LNCaP clone FGC (cell line): ENCODE results near the gene NPAT.
"Not testable (repeated sequence)": the region's sequence is repeated elsewhere in the genome, so short reads cannot be mapped to it uniquely, and the experiment has no call there.

ENCODE experiments used
- DNase-seq: peaks from one replicate; pipeline ENCODE4 v3.0.0-alpha.2; 2011; ENCODE audit warnings: low read depth
- H3K4me3 ChIP-seq: 2 replicates; pipeline ENCODE4 v1.5.1; 2011; ENCODE audit warnings: mild to moderate bottlenecking, low read depth, low read length, control low read depth
- TF ChIP-seq, protein P1 (sequence below): IDR thresholded peaks from 2 replicates; pipeline ENCODE4 v1.5.1; 2012; ENCODE audit warnings: mild to moderate bottlenecking; ENCODE audit not compliant: control insufficient read depth, insufficient read depth; ENCODE audit errors: extremely low read depth

The NPAT gene

DNA sequence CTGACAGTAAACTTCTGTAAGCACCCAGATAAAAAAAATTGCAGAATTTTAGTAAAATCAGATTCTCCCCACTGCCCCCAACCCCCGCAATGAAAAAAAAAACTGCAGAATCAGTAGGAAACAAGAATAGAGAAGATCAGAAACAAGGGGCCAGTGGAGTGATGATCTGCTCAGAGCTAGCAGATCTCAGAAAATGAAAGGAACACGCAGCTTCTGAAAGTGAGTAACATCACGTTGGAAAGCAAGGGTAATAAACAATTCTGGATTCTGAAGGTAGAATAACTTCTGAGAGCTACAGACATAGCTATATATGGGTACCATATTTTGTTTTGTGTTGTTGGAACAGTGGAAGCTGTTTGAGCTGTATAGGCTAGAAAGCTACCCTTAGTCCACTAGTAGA is 77.8 kb downstream of the NPAT start:
- no peak for DNase-seq
- TF ChIP-seq, protein P1, sequence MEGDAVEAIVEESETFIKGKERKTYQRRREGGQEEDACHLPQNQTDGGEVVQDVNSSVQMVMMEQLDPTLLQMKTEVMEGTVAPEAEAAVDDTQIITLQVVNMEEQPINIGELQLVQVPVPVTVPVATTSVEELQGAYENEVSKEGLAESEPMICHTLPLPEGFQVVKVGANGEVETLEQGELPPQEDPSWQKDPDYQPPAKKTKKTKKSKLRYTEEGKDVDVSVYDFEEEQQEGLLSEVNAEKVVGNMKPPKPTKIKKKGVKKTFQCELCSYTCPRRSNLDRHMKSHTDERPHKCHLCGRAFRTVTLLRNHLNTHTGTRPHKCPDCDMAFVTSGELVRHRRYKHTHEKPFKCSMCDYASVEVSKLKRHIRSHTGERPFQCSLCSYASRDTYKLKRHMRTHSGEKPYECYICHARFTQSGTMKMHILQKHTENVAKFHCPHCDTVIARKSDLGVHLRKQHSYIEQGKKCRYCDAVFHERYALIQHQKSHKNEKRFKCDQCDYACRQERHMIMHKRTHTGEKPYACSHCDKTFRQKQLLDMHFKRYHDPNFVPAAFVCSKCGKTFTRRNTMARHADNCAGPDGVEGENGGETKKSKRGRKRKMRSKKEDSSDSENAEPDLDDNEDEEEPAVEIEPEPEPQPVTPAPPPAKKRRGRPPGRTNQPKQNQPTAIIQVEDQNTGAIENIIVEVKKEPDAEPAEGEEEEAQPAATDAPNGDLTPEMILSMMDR: no peak
- no peak overlapping the region for H3K4me3 ChIP-seq

DNA sequence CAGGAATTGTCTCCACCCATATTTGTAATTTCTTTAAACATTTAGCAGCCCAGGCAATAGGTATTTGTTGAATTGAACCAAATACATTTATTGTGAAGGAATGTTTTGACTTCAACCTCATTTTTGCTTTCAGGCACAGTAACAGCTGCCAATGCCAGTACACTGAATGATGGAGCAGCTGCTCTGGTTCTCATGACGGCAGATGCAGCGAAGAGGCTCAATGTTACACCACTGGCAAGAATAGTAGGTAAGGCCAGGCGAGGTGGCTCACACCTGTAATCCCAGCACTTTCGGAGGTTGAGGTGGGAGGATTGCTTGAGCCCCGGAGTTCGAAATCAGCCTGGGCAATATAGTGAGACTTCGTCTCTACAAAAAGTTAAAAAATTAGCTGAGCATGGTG is 80.1 kb downstream of the NPAT start:
- no peak for DNase-seq

DNA sequence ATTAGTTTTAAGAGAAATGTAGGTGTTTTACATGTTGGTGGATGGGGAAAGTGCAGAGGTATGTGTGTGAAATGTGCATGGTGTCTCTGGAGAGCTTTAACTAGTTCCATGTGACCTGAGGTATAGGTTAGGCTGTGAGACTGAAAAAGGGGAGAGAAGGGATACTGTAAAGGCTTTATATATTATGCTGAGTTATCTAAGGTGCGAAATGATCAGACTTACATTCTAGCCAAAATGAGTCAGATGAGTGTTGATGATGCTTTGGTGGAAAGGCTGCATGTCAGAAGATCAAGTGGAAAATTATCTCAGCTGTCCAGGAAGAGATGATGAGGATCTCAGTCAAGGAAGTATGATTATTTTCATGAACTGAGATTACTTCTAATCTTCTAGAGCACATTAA is 85.2 kb downstream of the NPAT start:
- no peak for DNase-seq
- TF ChIP-seq, protein P1: no peak
- no peak overlapping the region for H3K4me3 ChIP-seq

More for the DNA sequence above, 80.1 kb downstream of the NPAT start:
- TF ChIP-seq, protein P1: no peak
- H3K4me3 ChIP-seq: no peak overlapping the region

DNA sequence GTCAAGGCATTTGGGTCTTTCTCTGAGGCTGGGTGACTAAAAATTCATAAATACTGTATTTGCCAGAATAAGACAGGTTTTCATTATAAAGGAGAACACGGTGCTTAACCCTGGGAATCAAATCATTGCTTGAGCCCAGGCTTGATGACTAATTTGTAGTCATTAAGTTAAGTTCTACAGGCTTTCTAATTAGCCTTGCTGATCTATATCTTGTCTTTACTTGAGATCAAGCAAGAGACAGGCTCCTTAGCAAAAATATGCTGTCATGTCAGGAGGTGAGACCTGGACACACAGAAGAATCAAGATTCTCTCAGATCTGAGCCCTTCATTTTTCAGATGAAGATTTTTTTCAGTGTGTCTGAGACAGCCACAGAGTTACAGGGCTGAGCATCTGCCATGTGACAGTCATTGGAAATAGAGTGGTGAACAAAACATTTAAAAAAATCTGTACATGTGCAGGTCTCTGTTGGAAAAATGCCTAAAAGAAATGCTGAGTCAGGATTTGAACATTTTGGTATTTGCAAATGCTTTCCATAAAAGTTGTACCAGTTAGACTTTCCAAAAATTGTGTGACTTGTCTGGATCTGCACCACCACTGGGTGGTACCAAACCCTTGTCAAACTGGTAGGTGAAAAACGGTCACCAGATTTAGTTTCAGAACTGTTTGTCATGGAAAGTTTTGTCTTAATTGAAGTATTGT is 86.4 kb downstream of the NPAT start:
- TF ChIP-seq, protein P1: peak; percentile 63
- peak; percentile 61 for DNase-seq
- H3K4me3 ChIP-seq: no peak overlapping the region

DNA sequence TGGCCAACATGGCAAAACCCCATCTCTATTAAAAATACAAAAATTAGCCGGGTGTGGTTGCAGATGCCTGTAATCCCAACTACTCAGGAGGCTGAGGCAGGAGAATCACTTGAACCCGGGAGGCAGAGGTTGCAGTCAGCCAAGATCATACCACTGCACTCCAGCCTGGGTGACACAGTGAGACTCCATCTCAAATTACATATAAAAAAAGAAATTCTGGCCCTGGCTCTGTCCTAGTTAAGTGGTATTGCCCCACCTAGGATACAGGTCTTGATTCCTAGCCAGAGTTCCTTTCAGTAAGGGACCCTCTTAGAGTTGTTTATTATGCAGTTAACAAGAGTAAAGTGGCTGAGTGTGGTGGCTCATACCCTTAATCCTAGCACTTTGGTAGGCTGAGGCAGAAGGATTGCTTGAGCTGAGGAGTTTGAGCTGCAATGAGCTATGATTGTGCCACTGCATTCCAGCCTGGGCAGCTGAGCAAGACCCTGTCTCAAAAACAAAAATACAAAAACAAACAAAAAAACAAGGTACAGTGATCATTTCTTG is 89.4 kb downstream of the NPAT start:
- not testable (repeated sequence) for H3K4me3 ChIP-seq, DNase-seq

DNA sequence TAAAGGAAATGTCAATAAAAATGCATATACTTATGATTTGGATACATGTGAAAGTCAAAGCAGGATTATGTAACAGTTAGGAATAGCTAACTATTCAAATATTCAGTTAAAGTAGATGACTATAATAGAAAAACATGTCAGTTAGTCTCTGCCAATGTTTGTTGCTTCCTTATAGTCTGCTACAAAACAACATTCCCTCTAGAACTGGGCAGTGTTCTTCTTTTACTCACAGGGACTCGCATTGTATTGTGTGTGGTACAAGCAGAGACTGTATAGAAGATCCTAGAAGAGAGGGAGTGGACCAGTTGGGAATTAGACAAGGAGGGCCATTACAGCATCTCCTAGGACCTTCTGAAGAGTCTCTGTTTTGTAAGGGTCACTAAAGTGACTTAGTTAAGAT is 90.4 kb downstream of the NPAT start:
- no peak overlapping the region for H3K4me3 ChIP-seq
- DNase-seq: no peak
- TF ChIP-seq, protein P1: no peak

DNA sequence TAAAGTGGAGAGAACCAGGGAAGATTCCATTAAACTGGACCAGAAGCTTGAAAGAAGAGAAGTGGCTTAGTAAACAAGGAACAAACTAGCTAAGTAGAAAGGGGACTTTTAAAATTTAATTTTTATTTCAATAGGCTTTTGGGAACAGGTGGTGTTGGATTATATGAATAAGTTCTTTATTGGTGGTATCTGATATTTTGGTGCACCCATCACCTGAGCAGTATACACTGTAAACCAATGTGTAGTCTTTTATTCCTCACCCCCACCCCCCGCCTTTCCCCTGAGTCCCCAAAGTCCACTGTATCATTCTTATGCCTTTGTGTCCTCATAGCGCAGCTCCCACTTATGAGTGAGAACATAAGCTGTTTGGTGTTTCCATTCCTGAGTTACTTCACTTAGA is 93.7 kb downstream of the NPAT start:
- no peak for DNase-seq
- no peak overlapping the region for H3K4me3 ChIP-seq
- TF ChIP-seq, protein P1: no peak
